IMR-90 (cell line): ENCODE measurements around the gene SNX25. TPM values are rescaled to one million over a fixed set of nuclear protein-coding genes. Genes with fewer than 3 reads are reported as not detected.

ENCODE experiments used
- ATAC-seq: fragments of 200-7000 bp; cut with Tn5 transposase; 2 replicates; pipeline ENCODE4 v1.9.1; 2020; ENCODE audit warnings: low read depth, mild to moderate bottlenecking, moderate library complexity
- BruUV-seq: library from RNA; stranded (reverse); fragments of 400-500 nt; replicated peaks from 2 replicates; lab custom pipeline; 2021; lab: Mats Ljungman, UMichigan
- CTCF ChIA-PET: fragments of 300-600 bp; formaldehyde crosslinking; extraction: SDS; loops from one replicate; lab custom pipeline; 2021; ENCODE audit warnings: antibody characterized with exemption; lab: Yijun Ruan, JAX
- POLR2A ChIA-PET: fragments of 300-600 bp; sonication (Branson Sonifier 250); formaldehyde crosslinking; loops from one replicate; lab custom pipeline; 2022; ENCODE audit warnings: antibody characterized with exemption; ENCODE audit not compliant: unreplicated experiment; lab: Charles Lee
- DNase-seq: peaks from one replicate; pipeline ENCODE4 v3.0.0; 2013
- H2AFZ ChIP-seq: replicated peaks from 2 replicates; pipeline ENCODE3; 2013; ENCODE audit warnings: low read length, mild to moderate bottlenecking; ENCODE audit not compliant: poor library complexity
- H2AK5ac ChIP-seq: 2 replicates; pipeline ENCODE4 v1.6.1; 2013; ENCODE audit warnings: low read depth, low read length, inconsistent platforms
- H2AK9ac ChIP-seq: replicated peaks from 2 replicates; pipeline ENCODE3; 2013; ENCODE audit warnings: mild to moderate bottlenecking, low read depth, low read length, moderate library complexity; ENCODE audit not compliant: poor library complexity
- H2BK120ac ChIP-seq: 2 replicates; pipeline ENCODE4 v1.6.1; 2013; ENCODE audit warnings: low read depth, low read length, inconsistent platforms
- H2BK15ac ChIP-seq: 3 replicates; pipeline ENCODE4 v1.6.1; 2013; ENCODE audit warnings: low read depth, low read length, inconsistent platforms
- H2BK20ac ChIP-seq: 2 replicates; pipeline ENCODE4 v1.6.1; 2013; ENCODE audit warnings: low read depth, mild to moderate bottlenecking, inconsistent platforms, low read length, moderate library complexity
- H2BK5ac ChIP-seq: 2 replicates; pipeline ENCODE4 v1.6.1; 2013; ENCODE audit warnings: mild to moderate bottlenecking, low read depth, low read length, inconsistent platforms; ENCODE audit not compliant: poor library complexity, severe bottlenecking
- H3K14ac ChIP-seq: replicated peaks from 2 replicates; pipeline ENCODE4 v1.6.1; 2013; ENCODE audit warnings: low read depth, low read length, inconsistent platforms
- H3K18ac ChIP-seq: 2 replicates; pipeline ENCODE4 v1.6.1; 2013; ENCODE audit warnings: low read depth, low read length, control low read depth
- H3K23ac ChIP-seq: 2 replicates; pipeline ENCODE4 v1.6.1; 2013; ENCODE audit warnings: low read depth, low read length, inconsistent platforms
- H3K27ac ChIP-seq: 2 replicates; pipeline ENCODE4 v1.5.1; 2013; ENCODE audit warnings: mild to moderate bottlenecking, control low read depth, low read length; ENCODE audit not compliant: insufficient read depth
- H3K27me3 ChIP-seq: 2 replicates; pipeline ENCODE4 v1.6.1; 2013; ENCODE audit warnings: low read length; ENCODE audit not compliant: control insufficient read depth, insufficient read depth
- H3K36me3 ChIP-seq: 2 replicates; pipeline ENCODE4 v1.6.1; 2013; ENCODE audit warnings: low read length, mixed read lengths; ENCODE audit not compliant: control insufficient read depth, insufficient read depth
- H3K4ac ChIP-seq: 2 replicates; pipeline ENCODE4 v1.6.1; 2013; ENCODE audit warnings: low read depth, low read length, inconsistent platforms
- H3K4me1 ChIP-seq: 2 replicates; pipeline ENCODE4 v1.6.1; 2013; ENCODE audit warnings: low read length, mixed read lengths; ENCODE audit not compliant: control insufficient read depth, insufficient read depth
- H3K4me2 ChIP-seq: 2 replicates; pipeline ENCODE4 v1.6.1; 2013; ENCODE audit warnings: low read depth, mild to moderate bottlenecking, control low read depth, low read length, moderate library complexity
- H3K4me3 ChIP-seq: 2 replicates; pipeline ENCODE4 v1.5.1; 2013; ENCODE audit warnings: low read depth, mild to moderate bottlenecking, control low read depth, low read length, moderate library complexity; ENCODE audit not compliant: insufficient read depth
- H3K56ac ChIP-seq: 2 replicates; pipeline ENCODE4 v1.6.1; 2013; ENCODE audit warnings: low read length, inconsistent platforms; ENCODE audit not compliant: insufficient read depth; ENCODE audit errors: extremely low read depth
- H3K79me1 ChIP-seq, 2 experiments: 2 replicates each; pipeline ENCODE4 v1.6.1; 2013; ENCODE audit warnings: low read length in 2 of 2, inconsistent platforms in 1 of 2, low read depth in 1 of 2
- H3K9ac ChIP-seq: 2 replicates; pipeline ENCODE4 v1.6.1; 2013; ENCODE audit warnings: low read depth, low read length, control low read depth
- H3K9me1 ChIP-seq: 2 replicates; pipeline ENCODE4 v1.6.1; 2013; ENCODE audit warnings: low read length, inconsistent platforms; ENCODE audit not compliant: insufficient read depth
- H3K9me3 ChIP-seq: 2 replicates; pipeline ENCODE4 v1.6.1; 2013; ENCODE audit warnings: low read length; ENCODE audit not compliant: control insufficient read depth, insufficient read depth
- H4K20me1 ChIP-seq: 2 replicates; pipeline ENCODE4 v1.6.1; 2013; ENCODE audit warnings: low read length, inconsistent platforms; ENCODE audit not compliant: insufficient read depth
- H4K5ac ChIP-seq: 2 replicates; pipeline ENCODE4 v1.6.1; 2013; ENCODE audit warnings: mild to moderate bottlenecking, low read depth, low read length, control low read depth
- H4K8ac ChIP-seq, 2 experiments: 2 replicates each; pipeline ENCODE4 v1.6.1; 2013; ENCODE audit warnings: low read depth in 2 of 2, low read length in 2 of 2, control low read depth in 1 of 2, inconsistent platforms in 1 of 2
- H4K91ac ChIP-seq: 2 replicates; pipeline ENCODE4 v1.6.1; 2013; ENCODE audit warnings: low read depth, low read length, inconsistent platforms; ENCODE audit not compliant: insufficient read depth
- CEBPB ChIP-seq: IDR thresholded peaks from 2 replicates; pipeline ENCODE4 v1.6.1; 2012; ENCODE audit warnings: low read depth, low read length, improper control_type of control experiment
- CTCF ChIP-seq: conservative IDR thresholded peaks from 2 replicates; pipeline ENCODE4 v1.5.1; 2012; ENCODE audit warnings: mild to moderate bottlenecking, low read depth, low read length, improper control_type of control experiment
- FOS ChIP-seq: fragments of 150-350 bp; IDR thresholded peaks from 2 replicates; pipeline ENCODE4 v1.6.1; 2016; ENCODE audit warnings: low read depth, low read length
- MAZ ChIP-seq: IDR thresholded peaks from 2 replicates; pipeline ENCODE4 v1.6.1; 2012; ENCODE audit warnings: low read depth, mild to moderate bottlenecking, low read length, improper control_type of control experiment, moderate library complexity, borderline replicate concordance
- MXI1 ChIP-seq: IDR thresholded peaks from 2 replicates; pipeline ENCODE4 v1.6.1; 2012; ENCODE audit warnings: low read depth, mild to moderate bottlenecking, low read length, moderate library complexity, borderline replicate concordance
- NFE2L2 ChIP-seq: fragments of 150-350 bp; IDR thresholded peaks from 2 replicates; pipeline ENCODE4 v1.6.1; 2016; ENCODE audit warnings: low read depth, mild to moderate bottlenecking, low read length
- POLR2A ChIP-seq: IDR thresholded peaks from 2 replicates; pipeline ENCODE4 v1.6.1; 2012; ENCODE audit warnings: mild to moderate bottlenecking, low read depth, low read length
- SMC3 ChIP-seq: fragments of 150-350 bp; IDR thresholded peaks from 2 replicates; pipeline ENCODE4 v1.6.1; 2016; ENCODE audit warnings: low read depth, mild to moderate bottlenecking, antibody characterized with exemption, low read length, moderate library complexity
- WGBS, 2 experiments: methylation state at CpG; one replicate each; pipeline versions ENCODE4 v1.1.5 to v1.1.7; 2013; ENCODE audit warnings: missing lambda C conversion rate in 2 of 2; ENCODE audit not compliant: insufficient read length in 1 of 2; ENCODE audit errors: extremely low coverage in 2 of 2; 5-methylcytosine and 5-hydroxymethylcytosine counted together
- dilution Hi-C: fragments of 300-500 bp; cut with HindIII; formaldehyde crosslinking; loops from one replicate; pipeline ENCODE4 v1.14.3; 2018; ENCODE audit warnings: low sequenced_read_pairs; ENCODE audit not compliant: unreplicated experiment
- in situ Hi-C: fragments of 300-500 bp; cut with MboI; formaldehyde crosslinking; loops from 3 replicates; pipeline ENCODE4 v1.14.3; 2019; ENCODE audit warnings: low sequenced_read_pairs, inconsistent platforms, mixed read lengths
- intact Hi-C: fragments of 100-400 bp; cut with micrococcal nuclease; formaldehyde crosslinking; loops from 2 replicates; pipeline ENCODE4 v1.10.0; 2022
- polyA plus RNA-seq, 3 experiments: library from polyadenylated mRNA; depleted of rRNA; stranded (reverse); fragments of >200 nt; gene quantifications; 2 replicates each; pipeline ENCODE4 v1.2.3, GENCODE V29; 2012; ENCODE audit warnings: low replicate concordance in 1 of 3
- total RNA-seq: library from RNA; depleted of rRNA; stranded (reverse); fragments of >200 nt; gene quantifications from 2 replicates; pipeline ENCODE4 v1.2.3, GENCODE V29; 2012

The SNX25 gene
- total and polyA plus RNA-seq, 2 of the 4 experiments (the other 2 are of a cell fraction) = 11.4 to 28.3 TPM

DNA sequence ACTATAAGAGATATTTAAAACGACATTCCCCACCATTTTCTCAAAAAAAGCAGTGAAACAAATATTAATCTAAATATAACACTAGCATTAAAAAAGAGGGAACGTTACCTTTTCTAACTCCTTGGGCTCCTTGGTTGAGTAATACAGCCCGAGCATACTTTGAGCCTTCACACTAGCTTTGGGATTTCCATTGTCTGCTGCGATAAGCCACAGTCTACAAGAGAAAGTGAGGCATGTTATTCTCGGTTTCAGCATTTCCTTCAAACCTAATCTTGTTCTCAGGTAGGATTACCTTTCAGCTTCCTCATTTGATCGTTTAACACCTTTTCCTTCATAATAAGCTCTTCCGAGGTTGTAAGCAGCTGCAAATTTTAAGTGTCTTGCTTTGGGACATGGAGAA, 164.6 kb downstream of the SNX25 start:
- POLR2A ChIA-PET = no interaction called here
- Histone ChIP-seq H2AFZ (no peak overlapping the region), H2BK5ac (no peak overlapping the region), H2BK120ac (no peak overlapping the region), H4K5ac (no peak overlapping the region), H4K20me1 (no peaks in the 10 kb centered on the region), H2AK5ac (no peak overlapping the region), H3K27ac (no peak overlapping the region), H4K91ac (no peak overlapping the region), H3K14ac (no peak overlapping the region), H3K79me1 (no peaks in the 10 kb centered on the region), H3K9me1 (peaks cover 4% of the 10 kb centered on the region; the same call in 1 of the 2 replicates), H3K36me3 (peaks cover 8% of the 10 kb centered on the region), H3K4ac (no peak overlapping the region), H3K18ac (no peak overlapping the region), H4K8ac (no peak overlapping the region), H3K4me1 (no peaks in the 10 kb centered on the region), H3K23ac (no peak overlapping the region), H3K4me3 (no peak overlapping the region), H3K9me3 (no peaks in the 10 kb centered on the region), H2BK20ac (no peak overlapping the region), H2AK9ac (no peak overlapping the region), H3K56ac (no peak overlapping the region), H3K9ac (no peak overlapping the region), H3K4me2 (no peak overlapping the region), H2BK15ac (no peak overlapping the region), H3K27me3 (no peaks in the 10 kb centered on the region)
- in situ Hi-C loops = no loop called here
- 93% methylated on average over 2 of the region's 7 CpGs; no CpG with 5 or more reads in 1 of the 2 experiments for WGBS, 2 experiments
- CTCF ChIA-PET = no interaction called here
- DNase-seq = no peak
- TF ChIP-seq MAZ (no peak), POLR2A (no peak), FOS (no peak), NFE2L2 (no peak), SMC3 (no peak), CEBPB (no peak), CTCF (no peak), MXI1 (no peak)
- dilution Hi-C loops = no loop called here
- no peak for ATAC-seq
- no TSS peak for BruUV-seq
- intact Hi-C loops = no loop called here
